Activated T-helper 1 cell treated with Interleukin-2 at 50 U/mL for 16 hours (primary cell): Measurements from ENCODE around the gene TMSB10.
"Not testable (repeated sequence)": the region's sequence is repeated elsewhere in the genome, so short reads cannot be mapped to it uniquely, and the experiment has no call there.

ENCODE experiments used
- DNase-seq: peaks from one replicate; pipeline ENCODE4 v3.0.0-alpha.2; 2020; ENCODE audit warnings: low read depth

TMSB10 gene

DNA sequence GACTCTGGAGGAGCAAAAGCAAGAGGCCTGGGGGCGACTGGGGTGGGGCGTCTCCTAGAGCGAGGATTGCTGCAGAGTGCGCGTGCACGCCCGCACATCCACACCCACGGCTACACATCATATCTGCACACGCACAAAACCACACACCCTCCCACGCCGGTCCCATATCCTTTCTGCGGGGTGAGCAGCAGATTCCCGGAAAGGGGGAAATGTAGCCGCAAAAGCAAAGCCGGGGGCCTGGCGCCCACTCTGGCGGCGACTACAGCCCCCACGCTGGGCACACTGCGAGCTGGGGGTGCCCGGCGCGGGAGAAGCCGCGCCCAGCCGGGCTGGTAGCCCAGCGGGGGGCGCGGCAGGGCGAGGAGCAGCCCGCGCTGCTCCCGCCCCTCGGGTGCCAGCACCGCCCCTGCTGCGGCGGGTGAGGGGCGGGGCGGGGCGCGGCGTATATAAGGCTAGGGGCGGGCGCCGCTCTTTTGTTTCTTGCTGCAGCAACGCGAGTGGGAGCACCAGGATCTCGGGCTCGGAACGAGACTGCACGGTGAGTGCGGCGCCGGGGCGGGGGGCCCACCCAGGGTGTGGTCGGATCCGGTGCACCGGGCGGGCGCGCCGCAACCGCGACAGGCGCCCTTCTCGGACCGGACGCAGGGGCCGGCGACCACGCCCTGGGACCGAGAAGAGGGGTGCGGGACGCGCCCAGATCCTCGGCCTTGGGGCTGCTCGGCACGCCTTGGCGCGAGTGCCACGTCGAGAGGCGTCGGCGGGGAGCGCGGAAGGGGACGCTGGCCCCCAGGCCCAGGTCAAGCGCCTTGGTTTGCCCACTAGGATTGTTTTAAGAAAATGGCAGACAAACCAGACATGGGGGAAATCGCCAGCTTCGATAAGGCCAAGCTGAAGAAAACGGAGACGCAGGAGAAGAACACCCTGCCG, at the start of gene TMSB10:
TMSB10 (plus strand) TSS at position 476 of the 927 bp plus-strand sequence.
- DNase-seq, result peak; percentile 86

DNA sequence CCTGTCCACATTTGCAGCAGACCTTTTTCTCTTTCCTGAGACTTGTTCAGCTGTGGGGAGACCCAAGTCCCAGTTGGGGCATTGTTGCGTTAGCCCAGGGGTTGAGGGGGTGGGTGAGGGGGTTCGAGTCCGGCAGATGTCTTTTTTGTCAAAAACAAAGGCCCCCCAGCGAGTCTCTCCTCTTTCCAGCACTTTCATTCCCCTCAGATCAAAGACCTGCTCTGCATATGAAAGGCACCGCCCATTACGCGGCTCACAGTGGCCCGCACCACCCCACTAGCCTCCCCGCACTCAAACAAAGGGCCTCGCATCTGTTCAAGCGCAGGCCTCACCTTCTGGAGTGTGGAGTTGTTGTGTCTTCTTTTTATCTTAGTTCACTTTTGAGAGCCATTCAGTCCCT, 49.7 kb upstream of the TMSB10 start:
- DNase-seq, result no peak

DNA sequence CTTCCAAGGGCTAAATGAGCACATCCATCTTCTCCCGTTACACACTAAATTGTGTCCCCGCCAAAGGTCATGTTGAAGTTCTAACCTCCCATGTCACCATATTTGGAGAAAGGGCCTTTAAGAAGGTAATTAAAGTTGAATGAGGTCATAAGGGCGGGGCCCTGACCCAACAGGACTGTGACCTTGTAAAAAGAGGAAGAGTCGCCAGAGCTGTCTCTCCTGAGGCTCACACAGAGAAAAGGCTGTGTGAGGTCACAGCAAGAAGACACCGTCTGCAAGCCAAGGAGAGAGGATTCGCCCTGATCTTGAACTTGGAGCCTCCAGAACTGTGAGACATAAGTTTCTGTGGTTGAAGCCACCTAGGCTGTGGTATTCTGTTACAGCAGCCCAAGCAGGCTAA, 48.7 kb upstream of the TMSB10 start:
- no peak for DNase-seq

DNA sequence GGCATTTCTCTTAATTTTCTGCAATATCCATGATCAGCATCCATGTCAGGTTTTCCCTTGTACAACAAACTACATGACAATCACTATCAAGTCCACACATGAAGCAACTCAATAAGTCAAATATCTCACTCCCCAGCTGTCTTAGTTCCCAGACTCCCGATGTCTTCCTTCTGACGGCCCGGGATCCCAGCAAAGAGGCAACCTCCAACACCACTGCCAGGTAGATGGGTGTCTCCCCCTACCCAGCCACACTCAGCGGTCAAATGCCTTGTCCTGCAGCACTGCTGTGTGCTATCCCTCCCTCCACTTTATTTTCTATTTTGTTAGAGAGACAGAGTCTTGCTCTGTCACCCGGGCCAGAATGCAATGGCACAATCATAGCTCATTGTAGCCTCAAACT, 47.9 kb upstream of the TMSB10 start:
- no peak for DNase-seq

DNA sequence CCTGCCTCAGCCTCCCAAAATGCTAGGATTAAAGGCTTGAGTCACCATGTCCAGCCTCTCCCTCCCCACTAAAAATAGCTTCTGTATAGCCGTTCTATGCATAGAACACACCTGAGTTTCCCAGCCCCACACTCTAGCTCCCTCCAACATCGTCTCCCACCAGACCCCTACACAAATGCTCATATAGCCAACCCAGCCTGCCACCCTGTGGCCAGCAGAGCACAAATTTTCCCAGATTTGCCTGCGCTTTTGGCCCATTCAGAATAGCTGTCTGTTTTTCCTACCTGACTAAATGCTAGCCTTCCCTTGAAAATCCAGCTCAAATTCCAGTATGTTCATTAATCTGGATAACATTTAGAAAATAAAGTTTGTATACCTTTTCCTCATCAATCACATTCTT, 47.3 kb upstream of the TMSB10 start:
- DNase-seq, result no peak

DNA sequence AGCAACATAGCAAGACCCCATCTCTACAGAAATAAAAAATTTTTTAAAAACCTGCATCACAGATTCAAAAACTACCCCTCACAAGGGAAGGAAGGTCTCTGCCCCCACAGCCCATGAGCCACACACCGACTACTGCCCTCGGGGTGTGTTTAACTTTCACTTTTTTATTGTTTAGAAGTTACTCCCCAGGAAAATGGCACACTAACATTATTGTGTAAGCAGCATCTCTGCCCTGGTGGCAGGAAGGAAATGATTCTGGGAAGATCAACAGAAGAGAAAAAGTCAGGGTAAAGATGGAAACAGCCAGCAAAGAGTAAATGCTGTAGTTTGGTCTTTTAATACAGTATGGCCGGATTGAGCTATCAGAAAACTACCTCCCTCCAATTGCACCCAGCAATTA, 46.5 kb upstream of the TMSB10 start:
- DNase-seq, result no peak

DNA sequence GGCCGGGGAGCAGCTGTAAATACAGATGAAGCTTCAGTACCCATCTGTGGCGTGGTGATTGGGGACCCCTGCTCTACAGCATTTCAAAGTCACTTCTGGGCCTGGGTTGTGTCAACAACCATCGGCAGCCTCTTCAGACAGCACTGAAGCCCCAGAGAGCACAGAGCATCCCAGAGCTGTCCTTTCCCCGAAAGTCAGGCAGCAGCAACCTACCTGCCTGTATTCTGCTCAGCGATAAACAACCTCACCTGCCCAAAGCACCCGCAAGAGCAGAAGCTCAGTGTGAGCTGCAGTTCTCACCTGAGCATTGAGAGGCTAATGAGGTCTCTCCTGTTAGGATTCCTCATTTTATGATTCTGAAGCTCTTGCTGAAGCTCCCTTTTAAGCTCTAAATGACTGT, 43.9 kb upstream of the TMSB10 start:
- DNase-seq, result no peak

DNA sequence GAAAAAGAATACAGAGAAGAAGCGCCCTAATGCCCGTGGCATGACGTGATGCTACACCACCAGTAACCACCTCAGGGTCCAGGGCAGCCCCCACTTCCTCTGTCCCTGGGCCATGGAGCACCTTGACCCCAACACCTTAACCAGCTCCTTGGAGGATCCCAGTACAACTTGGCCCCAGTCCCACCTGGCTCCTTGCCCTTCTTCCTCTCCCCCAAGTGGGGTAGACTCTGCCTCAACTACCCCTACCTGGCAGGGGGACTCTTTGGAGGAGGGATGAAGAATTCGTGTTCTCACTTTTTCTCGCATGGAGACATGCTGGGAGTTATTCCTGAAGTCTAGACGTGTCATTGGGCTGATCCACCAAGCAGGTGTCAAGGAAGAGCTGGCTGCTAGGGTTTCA, 43.5 kb upstream of the TMSB10 start:
- DNase-seq, result no peak

DNA sequence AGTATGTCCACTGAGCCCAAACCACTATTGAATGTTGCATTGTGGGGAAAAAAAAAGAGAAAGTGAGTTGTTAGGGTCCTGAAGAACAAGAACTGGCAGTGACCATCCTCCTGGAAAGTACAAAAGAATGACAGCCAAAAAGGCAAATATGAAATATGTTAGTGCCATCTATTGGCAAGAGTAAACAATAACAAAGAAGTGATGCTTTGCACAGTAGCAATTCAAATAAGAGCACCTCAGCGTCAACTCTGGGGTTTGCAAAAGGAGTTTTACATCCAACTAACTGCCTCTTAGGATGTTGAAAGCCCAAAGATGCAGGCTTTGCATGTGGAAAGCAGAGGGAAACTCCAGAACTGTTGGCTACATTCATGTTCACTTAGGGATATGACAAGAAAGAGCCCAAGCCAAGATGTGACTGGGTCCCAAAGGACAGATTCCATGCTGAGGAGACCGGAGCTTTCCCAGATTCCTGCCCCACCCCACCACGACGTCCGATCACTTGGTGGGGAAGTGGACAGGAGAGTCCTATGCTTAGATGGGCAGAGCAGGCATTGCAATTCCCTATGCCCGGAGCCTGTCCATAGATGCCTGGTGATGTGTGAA, 40.2 kb upstream of the TMSB10 start:
- no peak for DNase-seq

DNA sequence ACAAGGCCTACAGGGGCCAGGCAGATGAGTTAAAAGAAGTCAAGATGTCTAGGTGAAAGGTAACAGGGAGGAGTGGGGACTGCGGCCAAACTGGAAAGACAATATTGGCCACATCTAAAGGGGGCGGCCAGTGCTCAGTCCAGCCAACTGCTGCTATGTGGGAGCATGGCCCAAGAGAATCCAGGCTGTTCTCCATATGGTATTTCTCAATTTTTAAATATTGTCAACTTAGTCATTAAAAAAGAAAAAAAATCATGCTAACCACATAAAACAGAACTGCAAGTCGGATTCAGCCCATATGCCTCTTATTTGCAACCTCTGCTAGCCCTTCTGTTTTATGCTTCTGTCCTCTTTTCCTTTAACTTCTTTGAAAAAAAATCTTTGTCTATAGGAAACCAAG, 39.3 kb upstream of the TMSB10 start:
- DNase-seq, result no peak

DNA sequence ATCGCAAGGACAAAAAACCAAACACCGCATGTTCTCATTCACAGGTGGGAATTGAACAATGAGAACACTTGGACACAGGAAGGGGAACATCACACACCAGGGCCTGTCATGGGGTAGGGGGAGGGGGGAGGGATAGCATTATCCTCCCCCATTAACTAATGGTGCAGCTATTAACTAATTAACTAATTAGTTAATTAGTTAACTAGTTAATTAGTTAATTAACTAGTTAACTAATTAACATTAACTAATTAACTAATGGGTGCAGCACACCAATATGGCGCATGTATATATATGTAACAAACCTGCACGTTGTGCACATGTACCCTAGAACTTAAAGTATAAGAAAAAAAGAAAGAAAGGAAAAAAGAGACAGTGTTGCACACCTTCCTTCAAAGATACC, 37.1 kb upstream of the TMSB10 start:
- not testable (repeated sequence) for DNase-seq

DNA sequence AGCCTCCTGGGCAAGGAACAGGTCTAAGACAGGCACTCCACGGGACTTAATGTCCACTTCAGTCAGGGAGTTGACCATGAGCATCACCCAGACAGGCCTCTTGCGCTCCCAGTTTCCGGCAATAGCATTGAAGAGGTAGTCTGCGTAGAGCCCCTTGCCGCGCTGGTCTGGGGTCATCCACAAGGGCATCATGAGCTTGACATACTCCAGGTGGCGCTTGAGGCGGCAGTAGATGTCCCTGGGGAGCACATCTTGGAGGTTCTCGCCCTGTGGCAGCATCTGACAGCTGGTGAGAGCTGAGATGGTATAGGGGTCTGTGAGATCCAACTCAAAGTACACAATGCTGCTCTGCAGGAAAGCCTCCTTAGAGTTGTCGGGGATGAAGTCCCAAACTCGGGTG, 35.1 kb upstream of the TMSB10 start:
- no peak for DNase-seq

DNA sequence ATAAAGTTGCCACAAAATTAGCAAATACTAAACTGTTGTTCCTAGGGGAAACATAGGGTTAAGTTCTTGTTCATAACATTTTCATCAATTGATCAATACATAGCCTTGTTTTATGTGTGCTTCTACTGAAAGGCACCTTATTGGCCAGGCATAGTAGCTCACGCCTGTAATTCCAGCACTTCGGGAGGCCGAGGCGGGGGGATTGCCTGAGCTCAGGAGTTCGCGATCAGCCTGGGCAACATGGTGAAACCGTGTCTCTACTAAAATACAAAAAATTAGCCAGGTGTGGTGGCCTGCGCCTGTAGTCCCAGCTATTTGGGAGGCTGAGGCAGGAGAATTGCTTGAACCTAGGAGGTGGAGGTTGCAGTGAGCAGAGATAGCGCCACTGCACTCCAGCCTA, 32.8 kb upstream of the TMSB10 start:
- not testable (repeated sequence) for DNase-seq

DNA sequence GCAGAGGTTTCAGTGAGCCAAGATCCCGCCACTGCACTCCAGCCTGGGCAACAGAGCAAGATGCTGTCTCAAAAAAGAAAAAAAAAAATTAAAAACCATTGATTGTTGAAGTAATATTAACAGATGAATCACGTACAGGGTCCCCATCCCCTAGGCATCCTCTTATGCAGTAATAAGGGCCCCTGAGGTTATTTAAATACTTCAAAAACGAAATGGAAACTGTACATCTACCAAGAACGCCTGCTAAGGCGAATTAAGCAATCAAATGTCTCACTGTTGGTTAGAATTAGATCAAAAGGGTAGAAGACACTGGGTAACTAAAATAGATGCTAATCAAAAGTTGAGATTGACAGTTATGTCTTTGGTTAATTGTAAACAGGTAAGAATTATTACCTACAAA, 32.1 kb upstream of the TMSB10 start:
- no peak for DNase-seq

DNA sequence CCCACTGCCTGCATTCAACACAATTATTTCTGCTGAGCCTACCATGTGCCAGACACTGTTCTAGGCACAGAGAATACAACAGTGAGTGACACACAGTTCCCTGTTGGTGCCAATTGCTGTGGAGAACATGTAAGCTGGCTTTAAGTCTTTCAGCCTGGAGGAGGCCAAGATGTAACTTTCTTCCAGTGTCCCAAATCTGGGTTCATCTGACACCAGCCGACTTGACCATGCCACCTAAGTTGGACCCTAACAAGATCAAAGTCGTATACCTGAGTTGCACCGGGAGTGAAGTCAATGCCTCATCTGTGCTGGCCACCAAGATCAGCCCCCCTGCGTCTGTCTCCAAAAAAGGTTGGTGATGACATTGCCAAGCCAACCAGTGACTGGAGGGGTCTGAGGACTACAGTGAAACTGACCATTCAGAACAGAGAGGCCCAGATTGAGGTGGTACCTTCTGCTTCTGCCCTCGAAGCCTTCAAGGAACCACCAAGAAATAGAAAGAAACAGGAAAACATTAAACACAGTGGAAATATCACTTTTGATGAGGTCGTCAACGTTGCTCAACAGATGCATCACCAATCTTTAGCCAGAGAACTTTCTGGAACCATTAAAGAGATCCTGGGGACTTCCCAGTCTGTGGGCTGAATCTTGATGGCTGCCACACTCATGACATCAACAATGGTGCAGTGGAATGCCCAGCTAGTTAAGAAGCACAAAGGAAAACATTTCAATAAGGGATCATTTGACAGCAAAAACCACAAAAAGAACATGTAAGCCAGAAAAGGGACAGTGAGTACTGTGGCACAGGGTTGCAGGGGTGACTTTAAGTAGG, 30.9 kb upstream of the TMSB10 start:
- no peak for DNase-seq

DNA sequence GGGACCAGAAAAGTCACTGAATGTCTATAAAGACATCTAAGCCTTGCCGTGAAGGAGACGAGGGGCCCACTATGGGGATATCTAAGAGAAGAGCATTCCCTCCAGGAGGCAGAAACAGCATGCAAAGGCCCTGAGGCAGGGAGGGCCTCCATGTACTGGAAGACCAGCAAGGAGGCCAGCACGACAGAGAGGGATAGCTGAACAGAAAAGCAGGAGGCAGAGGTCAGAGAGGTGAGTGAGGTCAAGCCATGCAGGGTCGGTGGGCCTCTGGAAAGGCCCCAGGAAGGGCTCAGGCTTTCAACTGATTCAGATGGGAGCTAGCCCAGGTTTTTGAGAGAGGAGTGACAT, 30.3 kb upstream of the TMSB10 start:
- no peak for DNase-seq

DNA sequence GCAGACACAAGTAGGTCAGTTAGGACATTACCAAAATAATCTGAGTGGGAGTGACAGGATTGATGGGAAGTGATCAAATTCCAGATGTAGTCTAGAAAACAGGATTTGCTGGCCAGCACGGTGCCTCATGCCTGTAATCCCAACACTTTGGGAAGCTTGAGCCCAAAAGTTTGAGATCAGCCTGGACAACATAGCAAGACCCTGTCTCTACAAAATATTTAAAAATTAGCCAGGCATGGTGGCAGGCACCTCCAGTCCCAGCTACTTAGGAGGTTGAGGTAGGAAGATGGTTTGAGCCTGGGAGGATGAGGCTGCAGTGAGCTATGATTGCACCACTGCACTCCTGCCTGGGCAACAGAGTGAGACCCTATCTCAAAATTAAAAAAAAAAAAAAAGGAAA, 29.8 kb upstream of the TMSB10 start:
- not testable (repeated sequence) for DNase-seq

DNA sequence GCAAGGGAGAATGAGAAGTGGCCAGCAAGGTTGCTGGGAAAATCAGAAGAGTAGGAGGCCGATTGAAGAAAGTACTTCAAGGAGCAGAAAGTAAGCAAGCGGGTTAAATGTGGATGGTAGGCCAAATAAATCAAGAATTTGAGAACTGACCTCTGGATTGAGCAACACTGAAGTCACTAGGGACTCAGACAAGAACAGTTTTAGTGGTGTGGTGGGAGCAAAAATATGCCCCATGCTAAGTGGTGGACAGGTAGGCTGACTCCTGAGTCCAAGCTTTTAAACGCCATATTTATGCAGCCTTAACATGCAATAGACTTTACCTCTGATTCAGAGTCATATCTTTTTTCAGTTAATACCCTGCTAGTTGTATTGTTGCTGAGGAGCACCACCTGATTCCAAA, 29.1 kb upstream of the TMSB10 start:
- DNase-seq, result no peak

DNA sequence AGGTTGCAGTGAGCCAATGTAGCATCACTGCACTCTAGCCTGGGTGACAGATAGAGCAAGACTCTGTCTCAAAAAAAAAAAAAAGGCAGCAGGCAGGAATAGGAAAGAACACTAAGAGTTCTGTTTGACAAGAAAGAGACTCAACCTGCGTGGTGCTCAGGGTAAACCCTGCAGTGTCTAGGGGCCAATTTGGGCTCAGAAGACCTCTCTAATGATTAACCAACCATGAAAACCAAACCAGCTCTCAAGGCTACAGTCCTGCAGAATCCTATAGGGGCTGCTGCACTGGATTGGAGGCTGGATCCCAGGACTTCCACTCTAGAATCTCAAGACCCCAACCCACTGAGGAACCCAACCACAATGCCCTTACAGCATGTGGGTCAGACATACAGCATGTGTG, 27.0 kb upstream of the TMSB10 start:
- DNase-seq, result no peak

DNA sequence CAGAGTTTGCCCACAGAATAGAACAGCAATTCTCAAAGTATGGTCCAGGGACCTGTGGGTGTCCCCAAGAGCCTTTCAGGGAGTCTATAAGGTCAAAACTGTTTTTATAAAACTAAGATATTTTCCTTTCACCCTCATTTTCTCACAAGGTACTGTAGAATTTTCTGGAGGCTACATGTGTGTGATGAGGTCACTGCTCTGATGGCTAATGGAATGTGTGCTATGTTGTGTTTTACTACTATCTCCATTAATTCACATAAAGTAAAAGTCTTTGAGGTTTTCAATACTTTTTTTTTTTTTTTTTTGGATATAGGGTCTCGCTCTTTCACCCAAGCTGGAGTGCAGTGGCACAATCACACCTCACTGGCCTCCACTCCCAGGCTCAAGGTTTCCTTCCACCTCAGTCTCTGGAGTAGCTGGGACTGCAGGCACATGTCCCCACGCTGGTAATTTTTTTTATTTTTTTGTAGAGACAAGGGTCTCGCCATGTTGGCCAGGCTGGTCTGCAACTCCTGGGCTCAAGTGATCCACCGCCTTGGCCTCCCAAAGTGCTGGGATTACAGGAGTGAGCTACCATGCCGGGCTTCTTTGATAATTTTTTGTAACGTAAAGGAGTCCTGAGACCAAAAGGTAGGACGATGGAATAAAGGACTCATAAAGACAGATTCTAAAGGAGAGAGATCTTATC, 26.4 kb upstream of the TMSB10 start:
- DNase-seq, result no peak

DNA sequence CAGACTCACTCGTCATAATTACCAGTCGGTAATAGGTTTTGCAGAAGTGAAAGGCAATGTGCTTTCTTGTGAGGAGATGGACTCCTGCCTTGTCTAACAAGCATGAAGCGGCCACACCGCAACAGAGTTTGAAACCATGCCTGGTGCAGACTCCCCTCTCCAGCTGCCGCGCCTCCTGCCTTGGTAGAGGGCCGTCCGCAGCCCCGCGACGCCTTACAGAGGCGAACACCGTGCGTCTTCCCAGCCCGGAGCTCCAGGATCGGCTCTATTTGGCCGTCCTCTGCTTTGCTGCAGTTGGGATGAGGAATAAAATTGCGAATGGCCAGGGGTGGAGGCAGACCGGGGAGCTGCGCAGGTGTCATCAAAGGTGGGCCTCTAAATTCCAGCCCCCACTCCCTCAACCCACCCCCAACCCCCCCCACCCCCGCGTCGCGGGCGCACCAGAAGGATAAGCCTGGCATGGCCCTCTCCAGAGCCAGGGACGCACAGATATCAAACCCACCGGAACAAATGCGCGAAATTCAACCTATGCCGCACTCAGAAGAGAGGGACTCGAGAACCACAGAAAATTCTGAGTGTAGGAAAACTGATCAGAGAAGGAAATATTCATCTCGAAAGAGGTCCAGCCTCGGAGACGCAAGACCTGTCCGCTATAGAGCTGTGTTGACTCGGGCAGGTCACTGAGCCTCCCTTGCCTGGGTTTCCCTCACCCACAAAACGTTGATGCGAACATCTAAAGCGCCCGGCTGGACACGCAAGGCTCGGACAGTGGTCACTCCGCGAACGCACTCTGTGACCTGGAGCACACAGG, 25.7 kb upstream of the TMSB10 start:
- no peak for DNase-seq

DNA sequence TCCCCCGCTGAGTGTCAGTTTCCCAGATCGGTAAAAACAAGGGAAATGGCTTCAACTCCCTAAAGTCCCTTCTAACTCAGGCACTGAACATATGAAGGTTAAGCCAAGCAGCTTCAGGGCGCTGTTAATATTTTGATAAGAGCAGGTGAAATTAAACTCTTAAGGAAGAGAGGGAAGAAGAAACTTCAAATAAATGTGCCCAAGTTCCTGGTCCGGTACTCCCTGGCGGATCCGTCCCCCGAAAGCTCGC, 25.1 kb upstream of the TMSB10 start:
- DNase-seq, result no peak
